Smooth muscle cell of the brain vasculature (primary cell): ENCODE results near the gene ABCA4.
"Not testable (repeated sequence)": the region's sequence is repeated elsewhere in the genome, so short reads cannot be mapped to it uniquely, and the experiment has no call there.

Source experiments
- DNase-seq: peaks from one replicate; pipeline ENCODE4 v3.0.0-alpha.2; 2012; ENCODE audit warnings: low read depth, low spot score

Gene ABCA4

DNA sequence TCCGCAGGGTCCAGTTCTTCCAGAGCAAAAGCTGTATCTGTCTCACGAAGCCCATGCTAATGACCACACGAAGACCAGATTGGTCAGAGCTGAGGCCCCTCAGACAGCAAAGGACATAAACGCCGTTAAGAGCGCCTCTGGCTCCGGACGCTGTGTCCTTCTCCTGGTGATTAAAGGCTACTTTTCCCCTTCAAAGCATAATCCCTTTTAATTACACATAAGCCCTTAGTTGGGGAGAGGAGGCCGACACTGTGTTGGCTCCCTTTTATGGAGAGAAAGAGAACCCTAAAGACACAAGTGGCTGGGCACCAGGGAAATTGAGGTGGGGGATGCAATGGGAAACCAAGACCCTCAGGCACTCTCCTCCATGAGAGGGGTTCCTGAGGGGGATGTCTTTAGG, at the start of gene ABCA4:
TSS of gene ABCA4 (minus strand) at position 158 of the 400 bp plus-strand sequence. CDS start at position 55, 103 bp downstream.
- DNase-seq: no peak

DNA sequence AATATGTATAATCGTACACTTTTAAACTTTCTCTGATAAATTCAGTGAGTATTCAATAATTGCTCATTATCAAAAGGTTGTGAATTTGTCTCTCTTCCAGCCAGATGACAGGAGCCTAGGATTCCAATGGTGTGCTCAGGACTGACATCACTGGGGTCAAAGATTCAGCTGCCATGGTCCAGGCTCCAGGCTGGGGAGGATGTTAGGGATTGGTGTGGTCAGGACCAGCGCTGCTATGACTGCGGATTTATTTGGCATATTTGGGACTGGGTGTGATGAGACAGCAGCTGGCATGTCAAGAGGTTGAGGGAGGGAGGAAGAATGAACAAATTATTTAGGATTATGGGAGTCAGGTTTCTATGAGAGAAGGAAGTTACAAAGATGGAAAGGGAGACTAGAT, 48.2 kb upstream of the ABCA4 start:
- DNase-seq: no peak

DNA sequence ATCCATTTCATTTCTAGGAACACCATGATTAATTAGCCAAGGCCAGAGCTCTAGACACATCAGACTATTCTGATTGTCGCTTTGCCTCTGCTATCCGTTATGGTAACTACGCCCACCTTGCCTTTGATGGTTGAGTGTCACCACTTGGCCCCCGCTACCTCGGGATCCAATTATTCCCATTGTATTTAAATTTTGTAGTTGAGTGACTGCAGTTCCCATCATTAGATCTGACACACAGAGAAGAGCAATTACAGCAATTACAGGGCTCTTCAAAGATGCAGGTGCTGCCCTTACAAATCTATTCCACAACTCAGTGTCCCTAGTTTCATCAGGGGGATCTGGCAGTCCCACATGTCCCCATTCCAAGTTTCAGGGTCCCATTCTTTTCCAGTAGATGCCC, 44.9 kb upstream of the ABCA4 start:
- DNase-seq: no peak

DNA sequence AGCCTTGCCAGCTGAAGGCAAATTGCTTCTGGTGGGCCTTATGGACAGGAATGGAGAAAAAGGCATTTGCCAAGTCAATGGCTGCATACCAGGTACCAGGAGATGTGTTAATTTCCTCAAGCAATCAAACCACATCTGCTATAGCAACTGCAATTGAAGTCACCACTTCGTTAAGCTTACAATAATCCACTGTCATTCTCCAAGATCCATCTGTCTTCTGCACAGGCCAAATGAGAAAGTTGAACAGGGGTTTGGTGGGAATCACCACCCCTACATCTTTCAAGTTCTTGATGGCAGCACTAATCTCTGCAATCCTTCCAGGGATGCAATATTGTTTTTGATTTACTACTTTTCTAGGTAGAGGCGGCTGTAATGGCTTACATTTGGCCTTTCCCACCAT, 43.9 kb upstream of the ABCA4 start:
- not testable (repeated sequence) for DNase-seq

DNA sequence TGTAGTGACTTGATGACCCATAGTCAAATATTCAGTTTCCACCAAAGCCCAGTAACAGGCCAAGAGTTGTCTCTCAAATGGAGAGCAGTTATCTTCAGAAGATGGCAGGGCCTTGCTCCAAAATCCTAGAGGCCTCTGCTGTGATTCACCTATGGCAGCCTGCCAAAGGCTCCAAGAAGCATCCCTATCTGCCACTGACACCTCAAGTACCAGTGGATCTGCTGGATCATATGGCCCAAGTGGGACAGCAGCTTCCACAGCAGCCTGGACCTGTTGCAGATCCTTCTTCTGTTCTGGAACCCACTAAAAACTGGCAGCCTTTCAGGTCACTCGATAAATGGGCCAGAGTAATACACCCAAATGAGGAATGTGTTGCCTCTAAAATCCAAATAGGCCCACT, 43.2 kb upstream of the ABCA4 start:
- not testable (repeated sequence) for DNase-seq

DNA sequence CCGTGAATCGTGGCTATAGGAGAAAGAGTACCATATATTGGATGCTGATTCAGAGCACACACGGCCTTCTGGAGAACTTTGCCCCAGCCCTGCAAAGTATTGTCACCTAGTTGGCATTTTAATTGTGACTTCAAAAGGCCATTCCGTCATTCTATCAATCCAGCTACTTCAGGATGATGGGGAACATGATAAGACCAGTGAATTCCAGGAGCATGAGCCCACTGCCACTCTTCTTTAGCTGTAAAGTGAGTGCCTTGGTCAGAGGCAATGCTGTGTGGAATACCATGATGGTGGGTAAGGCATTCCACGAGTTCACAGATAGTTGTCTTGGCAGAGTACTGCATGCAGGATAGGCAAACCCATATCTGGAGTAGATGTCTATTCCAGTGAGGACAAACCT, 42.3 kb upstream of the ABCA4 start:
- not testable (repeated sequence) for DNase-seq

DNA sequence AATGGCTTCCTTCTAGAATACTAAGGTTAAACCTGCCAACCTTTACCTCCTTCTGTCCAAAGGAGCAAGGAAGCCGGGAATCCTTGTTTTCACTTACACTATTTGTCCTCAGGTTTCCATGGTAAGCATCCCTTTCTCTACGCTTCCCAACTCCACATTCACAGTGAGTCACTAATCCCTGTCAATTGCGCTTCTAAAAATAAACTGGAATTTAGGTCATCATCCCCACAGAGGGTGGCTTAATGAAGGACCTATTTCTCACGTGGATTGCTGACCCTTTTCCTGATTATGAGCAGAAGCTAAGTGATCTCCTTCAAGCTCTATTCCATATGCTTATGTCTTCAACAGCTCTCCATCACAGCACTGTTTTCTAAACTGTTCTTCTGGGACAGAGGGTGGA, 39.9 kb upstream of the ABCA4 start:
- DNase-seq: peak; percentile 56

DNA sequence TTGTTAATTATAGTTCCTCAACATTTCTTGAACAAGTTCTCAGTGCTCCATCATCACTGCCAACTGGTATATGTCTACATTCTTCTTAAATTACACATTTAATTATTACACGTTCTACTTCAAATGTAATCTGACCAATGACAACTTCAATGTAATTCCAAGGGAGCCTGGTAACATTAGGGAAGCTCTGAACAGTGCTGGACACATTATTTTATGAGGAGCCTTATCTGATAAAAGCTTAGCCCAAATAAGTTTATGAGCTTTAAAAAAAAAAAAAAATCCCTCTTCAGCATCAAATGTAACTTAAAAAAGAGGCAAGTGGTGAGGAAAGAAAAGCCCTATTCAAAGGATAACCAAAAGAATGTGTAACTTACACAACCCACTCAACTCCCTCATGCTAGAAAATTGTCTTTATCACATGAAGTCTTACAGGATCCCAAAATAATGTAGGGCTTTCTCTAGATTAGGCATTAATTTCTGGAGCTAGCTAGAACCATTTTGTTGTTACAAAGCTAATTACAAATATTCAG, 35.2 kb upstream of the ABCA4 start:
- DNase-seq: no peak

DNA sequence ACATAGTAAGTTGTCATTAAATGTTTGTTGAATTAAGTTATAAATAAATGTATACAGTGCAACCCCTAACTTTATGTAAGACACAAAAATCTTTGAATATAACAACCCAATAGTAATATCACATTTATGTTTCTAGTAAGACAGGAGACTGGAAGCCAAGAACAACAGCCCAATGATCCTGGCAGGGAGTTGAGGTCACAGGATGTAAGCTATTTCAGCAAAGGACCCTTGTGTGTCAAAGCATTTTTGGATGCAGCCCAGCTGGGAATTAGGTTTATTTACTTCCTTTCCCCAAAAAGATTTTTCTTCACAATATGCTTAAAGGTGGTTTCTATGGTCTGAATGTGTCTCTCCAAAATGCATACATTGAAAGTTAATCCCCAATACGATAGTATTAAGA, 34.0 kb upstream of the ABCA4 start:
- DNase-seq: peak; percentile 73

DNA sequence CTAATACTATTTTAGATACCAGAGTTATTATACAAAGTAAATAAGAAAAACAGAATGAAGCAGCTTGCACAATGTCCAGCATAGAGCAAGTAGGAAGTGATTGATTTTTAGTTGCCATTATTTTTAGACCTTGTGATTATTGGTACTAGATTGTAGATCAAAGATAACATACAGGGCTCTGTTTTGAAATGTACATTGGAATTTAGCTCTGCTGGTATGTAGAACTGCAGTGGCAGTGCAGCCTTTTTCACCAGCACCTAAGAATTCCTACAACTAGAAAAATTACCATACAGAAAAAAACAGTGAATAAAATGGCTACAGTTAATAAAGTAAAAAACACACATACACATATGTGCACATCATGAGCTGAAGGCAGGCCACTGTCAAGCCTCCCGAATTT, 32.2 kb upstream of the ABCA4 start:
- no peak for DNase-seq

DNA sequence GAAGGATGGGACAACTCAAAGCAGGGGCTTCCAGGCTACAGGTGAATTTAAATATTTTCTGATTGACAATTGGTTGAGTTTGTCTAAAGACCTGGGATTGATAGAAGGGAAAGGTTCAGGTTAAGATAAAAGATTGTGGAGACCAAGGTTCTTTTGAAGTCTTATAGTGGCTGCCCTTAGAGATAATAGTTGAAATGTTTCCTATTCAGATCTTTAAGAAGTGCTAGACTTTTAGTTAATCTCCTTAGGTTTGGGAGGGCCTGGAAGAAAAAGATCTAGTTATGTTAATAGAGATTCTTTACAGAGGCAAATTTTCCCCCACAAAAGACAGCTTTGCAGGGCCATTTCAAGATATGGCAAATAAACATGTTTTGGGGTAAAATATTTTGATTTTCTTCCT, 28.2 kb upstream of the ABCA4 start:
- DNase-seq: not testable (repeated sequence)

DNA sequence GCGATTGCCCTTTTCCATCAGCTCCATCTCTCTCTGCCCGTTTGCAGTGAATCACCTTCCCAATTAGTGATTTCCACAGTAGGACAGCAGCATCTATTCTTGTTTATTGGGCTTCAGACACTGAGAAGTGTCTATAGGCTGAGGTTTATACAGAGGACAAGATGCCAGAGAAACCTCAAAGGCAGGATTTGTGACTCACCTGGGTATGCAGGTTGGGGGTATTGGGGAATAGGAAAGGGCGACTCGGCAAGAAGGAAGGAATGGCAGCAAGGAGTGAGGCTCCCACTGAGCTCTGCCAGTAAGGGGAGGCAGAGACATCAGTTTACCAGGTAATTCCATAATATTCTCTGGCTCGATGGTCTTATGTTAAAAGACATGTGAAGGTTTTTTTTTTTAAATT, 25.3 kb upstream of the ABCA4 start:
- no peak for DNase-seq

DNA sequence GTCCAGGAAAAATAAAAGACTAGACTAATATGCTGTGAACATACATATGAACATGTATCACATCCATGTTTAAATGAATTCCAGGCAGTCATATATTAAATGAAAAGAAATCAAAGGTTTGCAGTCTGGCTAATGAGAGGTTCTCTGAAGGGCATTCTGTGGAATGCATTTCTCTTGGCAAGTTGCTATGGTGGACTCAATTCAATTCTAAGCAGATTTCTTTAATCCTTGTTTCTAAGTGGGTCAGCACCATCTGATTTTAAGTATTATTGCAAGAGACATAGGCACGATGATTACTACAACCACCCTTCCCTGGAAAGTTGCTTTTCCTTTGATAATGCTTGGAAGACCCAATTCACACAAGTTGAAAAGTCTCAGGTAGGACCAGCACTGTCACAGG, 23.9 kb upstream of the ABCA4 start:
- DNase-seq: no peak

DNA sequence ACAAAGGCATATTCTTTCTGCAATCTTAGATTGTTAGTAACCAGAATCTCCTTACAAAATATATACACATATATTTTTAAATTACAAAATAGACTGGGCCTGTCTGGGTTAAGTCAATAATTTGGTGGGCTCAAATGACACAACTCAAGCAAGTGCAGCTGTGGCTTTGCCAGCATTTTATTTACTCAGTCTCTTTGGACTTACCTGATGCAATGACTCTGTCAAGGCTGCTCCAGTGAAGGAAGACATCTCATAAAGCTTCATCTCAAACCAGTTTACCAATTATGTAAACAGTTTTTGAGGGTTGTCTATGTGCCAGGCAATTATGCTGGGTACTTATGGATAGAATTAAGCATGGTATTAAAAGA, 22.8 kb upstream of the ABCA4 start:
- DNase-seq: no peak

DNA sequence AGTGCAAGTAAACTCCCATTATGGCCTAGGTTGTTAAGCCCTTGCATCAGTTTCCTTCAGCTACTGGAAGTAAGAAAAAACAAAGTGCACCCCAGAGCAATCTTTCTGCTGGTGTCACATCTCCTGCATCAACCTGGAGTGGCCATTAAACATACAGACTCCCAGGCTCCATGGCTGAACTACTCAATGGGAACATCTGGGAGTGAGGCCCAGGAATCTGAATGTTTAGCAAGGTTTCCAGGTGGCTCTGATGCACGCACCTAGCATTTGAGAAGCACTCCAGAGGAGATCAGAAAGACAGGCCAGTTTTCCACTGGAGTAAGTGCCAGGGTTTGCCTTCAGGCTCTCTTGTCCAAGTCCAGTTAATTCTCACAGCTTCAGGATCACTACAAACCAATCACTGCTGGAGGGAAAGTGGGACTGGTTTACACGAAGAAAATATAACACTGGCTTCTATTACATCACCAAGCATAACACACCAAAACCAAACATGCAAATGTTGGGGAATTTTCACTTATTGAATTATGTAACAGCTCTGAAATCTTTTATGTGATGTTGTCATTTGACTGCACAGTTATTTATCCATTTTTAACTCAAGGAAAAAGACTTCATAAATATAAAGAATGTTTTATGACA, 22.3 kb upstream of the ABCA4 start:
- no peak for DNase-seq

DNA sequence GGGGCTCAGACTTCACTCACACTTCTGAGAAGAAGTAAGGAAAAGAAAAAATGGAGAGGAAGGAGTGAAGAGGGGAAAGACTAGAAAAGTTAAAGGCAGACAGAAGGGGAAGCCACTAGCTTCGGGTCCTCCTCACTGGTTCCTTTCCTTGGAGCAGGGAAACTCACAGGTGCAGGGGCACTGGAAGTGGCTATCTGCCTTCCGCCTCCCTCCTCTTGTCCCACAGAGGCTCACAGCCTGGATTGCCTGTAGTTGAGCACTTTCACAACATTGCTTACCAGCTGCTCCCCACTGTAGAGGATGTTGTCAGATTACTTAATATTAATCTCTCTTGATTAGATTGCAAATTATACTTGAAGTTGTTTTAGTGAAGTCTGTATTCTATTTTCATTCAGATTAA, 21.6 kb upstream of the ABCA4 start:
- DNase-seq: no peak

DNA sequence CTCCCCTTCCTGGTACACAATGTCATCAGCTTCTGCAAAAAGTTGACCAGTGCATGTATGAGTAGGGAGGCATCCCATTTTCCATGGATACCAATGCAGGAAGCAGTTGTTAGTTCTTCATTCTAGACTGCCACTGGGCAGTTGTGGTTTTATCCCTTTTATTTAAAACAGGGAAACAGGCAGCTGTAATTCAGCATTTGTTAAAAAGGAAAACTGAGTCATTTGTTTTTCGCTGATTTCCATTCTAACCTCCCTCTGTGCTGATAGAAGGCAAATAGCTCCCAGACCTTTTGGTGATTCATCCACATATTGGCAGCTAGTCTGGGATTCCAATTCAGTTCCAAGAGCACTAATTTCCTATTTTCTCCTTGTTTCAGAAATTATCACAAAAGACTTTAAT, 21.1 kb upstream of the ABCA4 start:
- peak; percentile 59 for DNase-seq

DNA sequence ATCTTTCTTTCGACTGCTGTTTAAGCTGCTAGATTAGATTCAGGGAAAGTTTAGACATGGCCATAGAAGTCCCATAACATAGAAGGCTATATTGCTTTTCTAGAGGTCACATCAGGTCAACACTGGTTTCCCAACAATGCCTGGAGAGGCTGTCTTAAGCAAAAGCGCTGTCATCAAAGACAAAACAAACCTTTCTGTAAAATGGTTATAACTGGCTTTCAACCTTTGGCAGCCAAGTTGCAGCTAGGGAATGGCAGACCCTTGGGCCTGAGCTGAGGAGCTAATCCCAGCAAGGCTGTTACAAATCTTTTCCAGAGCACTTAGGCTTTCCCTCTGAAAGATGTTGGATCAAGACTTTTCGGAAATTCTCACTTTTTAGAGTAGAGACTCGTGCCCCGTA, 11.2 kb upstream of the ABCA4 start:
- DNase-seq: no peak

DNA sequence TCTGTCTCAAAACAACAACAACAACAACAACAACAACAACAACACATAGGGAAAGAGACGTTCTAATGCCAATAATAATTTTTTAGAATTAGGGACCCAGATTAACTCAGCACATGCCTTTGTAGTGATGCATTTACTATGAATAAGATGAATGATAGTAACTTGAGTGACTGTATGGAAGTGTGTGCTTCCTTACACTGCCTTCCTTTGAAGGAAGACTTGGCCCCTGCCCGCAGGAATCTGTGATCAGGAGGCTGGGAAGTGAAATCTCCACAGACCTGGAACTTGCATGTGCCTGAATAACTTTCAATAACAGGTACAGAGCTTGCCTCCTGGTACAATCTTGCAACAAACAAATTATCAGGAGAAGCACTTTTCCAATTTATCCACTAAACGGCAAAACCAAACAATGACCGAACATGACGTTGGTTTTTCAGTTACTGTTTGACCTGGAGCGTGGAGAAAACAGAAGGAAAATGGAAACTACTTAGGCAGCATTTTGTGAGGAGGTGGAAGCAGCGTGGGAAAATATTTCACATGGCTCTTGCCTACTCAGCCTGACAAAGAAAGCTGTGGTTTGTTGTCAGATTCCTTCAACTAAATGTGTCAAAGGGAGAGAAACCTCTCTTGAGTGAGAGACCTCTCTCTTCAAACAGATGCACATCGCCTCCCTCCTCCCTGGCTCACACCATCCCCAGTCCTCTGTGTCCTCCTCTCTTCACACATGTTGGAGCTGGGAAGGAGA, 10.1 kb upstream of the ABCA4 start:
- no peak for DNase-seq

DNA sequence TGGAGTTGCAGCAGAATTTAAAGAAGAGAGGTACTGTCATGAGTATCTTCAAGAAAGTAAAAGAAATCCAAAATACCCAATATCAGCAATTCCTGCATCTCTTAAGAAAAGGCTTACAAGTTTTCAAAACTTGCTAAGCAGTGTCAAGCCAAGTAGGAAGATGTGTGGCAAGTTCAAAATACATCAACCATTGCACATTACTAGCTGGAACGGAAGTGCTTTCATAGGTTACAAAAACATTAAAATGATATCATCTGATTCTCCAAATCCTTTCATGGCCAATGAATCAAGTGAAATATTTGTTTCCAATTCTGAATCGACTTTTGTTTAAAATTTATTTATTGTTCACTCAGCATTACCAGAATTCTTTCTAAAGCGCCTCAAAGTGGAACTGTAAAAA, 5.7 kb upstream of the ABCA4 start:
- DNase-seq: no peak

DNA sequence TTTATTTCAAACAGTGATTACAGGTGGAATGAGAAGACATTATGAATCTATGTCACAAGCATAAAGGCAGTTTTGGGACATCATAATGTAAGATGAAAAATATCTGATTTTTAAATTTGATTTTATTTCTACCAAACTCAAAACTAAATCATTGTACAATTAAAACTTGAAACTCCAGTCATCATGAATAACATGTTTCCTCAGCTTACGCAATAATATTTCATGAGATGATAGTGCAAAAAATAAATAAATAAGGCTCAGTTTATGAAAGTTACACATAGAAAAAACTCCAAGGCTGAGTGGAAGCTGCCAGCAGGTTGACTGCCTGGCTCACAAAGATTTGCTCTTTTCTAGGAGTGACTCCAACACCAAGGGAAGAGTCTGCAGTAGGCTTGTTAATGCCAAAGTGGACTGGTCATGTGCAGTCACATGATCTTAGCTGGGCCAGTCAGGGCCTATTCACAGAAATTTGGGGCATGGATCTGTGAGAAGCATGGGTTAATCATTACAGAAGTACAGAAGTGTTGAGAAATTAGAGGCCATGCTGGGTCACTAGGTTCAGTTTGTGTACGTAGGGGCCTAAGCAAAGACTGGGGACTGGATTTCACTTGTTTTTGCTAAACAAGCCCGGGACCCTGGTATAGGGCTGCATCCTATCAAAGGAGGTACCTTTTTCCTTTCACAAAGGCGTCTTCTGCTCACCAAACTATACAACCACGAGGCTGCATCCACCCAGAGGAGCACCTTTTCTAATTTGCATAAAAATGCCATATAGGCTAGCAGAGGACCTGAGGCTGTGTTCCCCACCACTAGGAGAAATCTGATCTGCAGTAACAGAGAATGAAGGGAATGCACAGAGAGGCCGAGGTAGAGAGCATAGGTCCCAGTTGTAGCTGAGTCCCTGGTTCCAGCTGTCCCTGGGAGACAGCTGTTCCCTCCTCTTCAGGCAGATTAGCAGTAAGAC, 4.9 kb upstream of the ABCA4 start:
- no peak for DNase-seq

DNA sequence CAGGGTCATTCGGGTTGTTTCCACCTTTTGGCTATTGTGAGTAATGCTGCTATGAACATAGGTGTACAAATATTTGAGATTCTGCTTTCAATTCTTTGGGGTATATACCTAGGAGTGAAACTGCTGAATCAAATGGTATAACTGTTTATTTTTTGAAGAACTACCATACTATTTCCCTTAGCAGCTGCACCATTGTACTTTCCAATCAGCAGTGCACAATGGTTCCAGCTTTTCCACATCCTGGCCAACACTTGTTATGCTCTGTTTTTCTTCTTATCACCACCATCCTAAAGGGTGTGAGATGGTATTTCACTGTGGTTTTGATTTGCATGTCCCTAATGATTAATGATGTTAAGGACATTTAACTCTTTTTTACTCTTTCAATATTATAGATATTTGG, 3.6 kb upstream of the ABCA4 start:
- DNase-seq: no peak
